IMR-90 (cell line): ENCODE data around the gene TMPRSS3. TPM values are rescaled to one million over a fixed set of nuclear protein-coding genes. Genes with fewer than 3 reads are reported as not detected.

Experiments
- ATAC-seq: fragments of 200-7000 bp; cut with Tn5 transposase; 2 replicates; pipeline ENCODE4 v1.9.1; 2020; ENCODE audit warnings: low read depth, mild to moderate bottlenecking, moderate library complexity
- BruUV-seq: library from RNA; stranded (reverse); fragments of 400-500 nt; replicated peaks from 2 replicates; lab custom pipeline; 2021; lab: Mats Ljungman, UMichigan
- CTCF ChIA-PET: fragments of 300-600 bp; formaldehyde crosslinking; extraction: SDS; loops from one replicate; lab custom pipeline; 2021; ENCODE audit warnings: antibody characterized with exemption; lab: Yijun Ruan, JAX
- POLR2A ChIA-PET: fragments of 300-600 bp; sonication (Branson Sonifier 250); formaldehyde crosslinking; loops from one replicate; lab custom pipeline; 2022; ENCODE audit warnings: antibody characterized with exemption; ENCODE audit not compliant: unreplicated experiment; lab: Charles Lee
- DNase-seq: peaks from one replicate; pipeline ENCODE4 v3.0.0; 2013
- H2AFZ ChIP-seq: replicated peaks from 2 replicates; pipeline ENCODE3; 2013; ENCODE audit warnings: low read length, mild to moderate bottlenecking; ENCODE audit not compliant: poor library complexity
- H2AK5ac ChIP-seq: 2 replicates; pipeline ENCODE4 v1.6.1; 2013; ENCODE audit warnings: low read depth, low read length, inconsistent platforms
- H2AK9ac ChIP-seq: replicated peaks from 2 replicates; pipeline ENCODE3; 2013; ENCODE audit warnings: mild to moderate bottlenecking, low read depth, low read length, moderate library complexity; ENCODE audit not compliant: poor library complexity
- H2BK120ac ChIP-seq: 2 replicates; pipeline ENCODE4 v1.6.1; 2013; ENCODE audit warnings: low read depth, low read length, inconsistent platforms
- H2BK15ac ChIP-seq: 3 replicates; pipeline ENCODE4 v1.6.1; 2013; ENCODE audit warnings: low read depth, low read length, inconsistent platforms
- H2BK20ac ChIP-seq: 2 replicates; pipeline ENCODE4 v1.6.1; 2013; ENCODE audit warnings: low read depth, mild to moderate bottlenecking, inconsistent platforms, low read length, moderate library complexity
- H2BK5ac ChIP-seq: 2 replicates; pipeline ENCODE4 v1.6.1; 2013; ENCODE audit warnings: mild to moderate bottlenecking, low read depth, low read length, inconsistent platforms; ENCODE audit not compliant: poor library complexity, severe bottlenecking
- H3K14ac ChIP-seq: replicated peaks from 2 replicates; pipeline ENCODE4 v1.6.1; 2013; ENCODE audit warnings: low read depth, low read length, inconsistent platforms
- H3K18ac ChIP-seq: 2 replicates; pipeline ENCODE4 v1.6.1; 2013; ENCODE audit warnings: low read depth, low read length, control low read depth
- H3K23ac ChIP-seq: 2 replicates; pipeline ENCODE4 v1.6.1; 2013; ENCODE audit warnings: low read depth, low read length, inconsistent platforms
- H3K27ac ChIP-seq: 2 replicates; pipeline ENCODE4 v1.5.1; 2013; ENCODE audit warnings: mild to moderate bottlenecking, control low read depth, low read length; ENCODE audit not compliant: insufficient read depth
- H3K27me3 ChIP-seq: 2 replicates; pipeline ENCODE4 v1.6.1; 2013; ENCODE audit warnings: low read length; ENCODE audit not compliant: control insufficient read depth, insufficient read depth
- H3K36me3 ChIP-seq: 2 replicates; pipeline ENCODE4 v1.6.1; 2013; ENCODE audit warnings: low read length, mixed read lengths; ENCODE audit not compliant: control insufficient read depth, insufficient read depth
- H3K4ac ChIP-seq: 2 replicates; pipeline ENCODE4 v1.6.1; 2013; ENCODE audit warnings: low read depth, low read length, inconsistent platforms
- H3K4me1 ChIP-seq: 2 replicates; pipeline ENCODE4 v1.6.1; 2013; ENCODE audit warnings: low read length, mixed read lengths; ENCODE audit not compliant: control insufficient read depth, insufficient read depth
- H3K4me2 ChIP-seq: 2 replicates; pipeline ENCODE4 v1.6.1; 2013; ENCODE audit warnings: low read depth, mild to moderate bottlenecking, control low read depth, low read length, moderate library complexity
- H3K4me3 ChIP-seq: 2 replicates; pipeline ENCODE4 v1.5.1; 2013; ENCODE audit warnings: low read depth, mild to moderate bottlenecking, control low read depth, low read length, moderate library complexity; ENCODE audit not compliant: insufficient read depth
- H3K56ac ChIP-seq: 2 replicates; pipeline ENCODE4 v1.6.1; 2013; ENCODE audit warnings: low read length, inconsistent platforms; ENCODE audit not compliant: insufficient read depth; ENCODE audit errors: extremely low read depth
- H3K79me1 ChIP-seq, 2 experiments: 2 replicates each; pipeline ENCODE4 v1.6.1; 2013; ENCODE audit warnings: low read length in 2 of 2, inconsistent platforms in 1 of 2, low read depth in 1 of 2
- H3K9ac ChIP-seq: 2 replicates; pipeline ENCODE4 v1.6.1; 2013; ENCODE audit warnings: low read depth, low read length, control low read depth
- H3K9me1 ChIP-seq: 2 replicates; pipeline ENCODE4 v1.6.1; 2013; ENCODE audit warnings: low read length, inconsistent platforms; ENCODE audit not compliant: insufficient read depth
- H3K9me3 ChIP-seq: 2 replicates; pipeline ENCODE4 v1.6.1; 2013; ENCODE audit warnings: low read length; ENCODE audit not compliant: control insufficient read depth, insufficient read depth
- H4K20me1 ChIP-seq: 2 replicates; pipeline ENCODE4 v1.6.1; 2013; ENCODE audit warnings: low read length, inconsistent platforms; ENCODE audit not compliant: insufficient read depth
- H4K5ac ChIP-seq: 2 replicates; pipeline ENCODE4 v1.6.1; 2013; ENCODE audit warnings: mild to moderate bottlenecking, low read depth, low read length, control low read depth
- H4K8ac ChIP-seq, 2 experiments: 2 replicates each; pipeline ENCODE4 v1.6.1; 2013; ENCODE audit warnings: low read depth in 2 of 2, low read length in 2 of 2, control low read depth in 1 of 2, inconsistent platforms in 1 of 2
- H4K91ac ChIP-seq: 2 replicates; pipeline ENCODE4 v1.6.1; 2013; ENCODE audit warnings: low read depth, low read length, inconsistent platforms; ENCODE audit not compliant: insufficient read depth
- BHLHE40 ChIP-seq: fragments of 150-350 bp; IDR thresholded peaks from 2 replicates; pipeline ENCODE4 v1.6.1; 2016; ENCODE audit warnings: mild to moderate bottlenecking, low read depth, low read length
- CEBPB ChIP-seq: IDR thresholded peaks from 2 replicates; pipeline ENCODE4 v1.6.1; 2012; ENCODE audit warnings: low read depth, low read length, improper control_type of control experiment
- CHD1 ChIP-seq: IDR thresholded peaks from 2 replicates; pipeline ENCODE4 v1.6.1; 2012; ENCODE audit warnings: low read depth, low read length, improper control_type of control experiment
- CTCF ChIP-seq: conservative IDR thresholded peaks from 2 replicates; pipeline ENCODE4 v1.5.1; 2012; ENCODE audit warnings: mild to moderate bottlenecking, low read depth, low read length, improper control_type of control experiment
- ELK1 ChIP-seq: fragments of 150-350 bp; IDR thresholded peaks from 2 replicates; pipeline ENCODE4 v1.6.1; 2016; ENCODE audit warnings: low read depth, mild to moderate bottlenecking, low read length, moderate library complexity, borderline replicate concordance
- FOS ChIP-seq: fragments of 150-350 bp; IDR thresholded peaks from 2 replicates; pipeline ENCODE4 v1.6.1; 2016; ENCODE audit warnings: low read depth, low read length
- MAFK ChIP-seq: IDR thresholded peaks from 2 replicates; pipeline ENCODE4 v1.6.1; 2012; ENCODE audit warnings: low read depth, low read length, improper control_type of control experiment
- MAZ ChIP-seq: IDR thresholded peaks from 2 replicates; pipeline ENCODE4 v1.6.1; 2012; ENCODE audit warnings: low read depth, mild to moderate bottlenecking, low read length, improper control_type of control experiment, moderate library complexity, borderline replicate concordance
- MXI1 ChIP-seq: IDR thresholded peaks from 2 replicates; pipeline ENCODE4 v1.6.1; 2012; ENCODE audit warnings: low read depth, mild to moderate bottlenecking, low read length, moderate library complexity, borderline replicate concordance
- NFE2L2 ChIP-seq: fragments of 150-350 bp; IDR thresholded peaks from 2 replicates; pipeline ENCODE4 v1.6.1; 2016; ENCODE audit warnings: low read depth, mild to moderate bottlenecking, low read length
- POLR2A ChIP-seq: IDR thresholded peaks from 2 replicates; pipeline ENCODE4 v1.6.1; 2012; ENCODE audit warnings: mild to moderate bottlenecking, low read depth, low read length
- RAD21 ChIP-seq: IDR thresholded peaks from 2 replicates; pipeline ENCODE4 v1.6.1; 2012; ENCODE audit warnings: low read length, improper control_type of control experiment
- RCOR1 ChIP-seq: IDR thresholded peaks from 2 replicates; pipeline ENCODE4 v1.6.1; 2012; ENCODE audit warnings: mild to moderate bottlenecking, low read length, improper control_type of control experiment; ENCODE audit not compliant: insufficient replicate concordance
- RFX5 ChIP-seq: IDR thresholded peaks from 2 replicates; pipeline ENCODE4 v1.8.0; 2012; ENCODE audit warnings: low read depth, mild to moderate bottlenecking, low read length, moderate library complexity
- SMC3 ChIP-seq: fragments of 150-350 bp; IDR thresholded peaks from 2 replicates; pipeline ENCODE4 v1.6.1; 2016; ENCODE audit warnings: low read depth, mild to moderate bottlenecking, antibody characterized with exemption, low read length, moderate library complexity
- USF2 ChIP-seq: fragments of 150-350 bp; IDR thresholded peaks from 2 replicates; pipeline ENCODE4 v1.6.1; 2017; ENCODE audit warnings: mild to moderate bottlenecking, antibody characterized with exemption, low read length, low read depth
- WGBS, 2 experiments: methylation state at CpG; one replicate each; pipeline versions ENCODE4 v1.1.5 to v1.1.7; 2013; ENCODE audit warnings: missing lambda C conversion rate in 2 of 2; ENCODE audit not compliant: insufficient read length in 1 of 2; ENCODE audit errors: extremely low coverage in 2 of 2; 5-methylcytosine and 5-hydroxymethylcytosine counted together
- dilution Hi-C: fragments of 300-500 bp; cut with HindIII; formaldehyde crosslinking; loops from one replicate; pipeline ENCODE4 v1.14.3; 2018; ENCODE audit warnings: low sequenced_read_pairs; ENCODE audit not compliant: unreplicated experiment
- in situ Hi-C: fragments of 300-500 bp; cut with MboI; formaldehyde crosslinking; loops from 3 replicates; pipeline ENCODE4 v1.14.3; 2019; ENCODE audit warnings: low sequenced_read_pairs, inconsistent platforms, mixed read lengths
- intact Hi-C: fragments of 100-400 bp; cut with micrococcal nuclease; formaldehyde crosslinking; loops from 2 replicates; pipeline ENCODE4 v1.10.0; 2022
- polyA plus RNA-seq, 3 experiments: library from polyadenylated mRNA; depleted of rRNA; stranded (reverse); fragments of >200 nt; gene quantifications; 2 replicates each; pipeline ENCODE4 v1.2.3, GENCODE V29; 2012; ENCODE audit warnings: low replicate concordance in 1 of 3
- total RNA-seq: library from RNA; depleted of rRNA; stranded (reverse); fragments of >200 nt; gene quantifications from 2 replicates; pipeline ENCODE4 v1.2.3, GENCODE V29; 2012

The TMPRSS3 gene
- total and polyA plus RNA-seq, 2 of the 4 experiments (the other 2 are of a cell fraction) = not detected

GRCh38 chr21:42398436-42399028 is 2.7 kb upstream of the TMPRSS3 start:
- Histone ChIP-seq H3K18ac (no peak overlapping the region), H2BK120ac (no peak overlapping the region), H2AFZ (no peak overlapping the region), H4K91ac (no peak overlapping the region), H3K9me3 (no peaks in the 10 kb centered on the region), H3K56ac (no peak overlapping the region), H2AK9ac (no peak overlapping the region), H2AK5ac (no peak overlapping the region), H4K5ac (no peak overlapping the region), H3K9ac (no peak overlapping the region), H3K36me3 (no peaks in the 10 kb centered on the region), H2BK20ac (no peak overlapping the region), H3K9me1 (no peaks in the 10 kb centered on the region), H3K4ac (no peak overlapping the region), H3K79me1 (no peaks in the 10 kb centered on the region), H3K4me3 (no peak overlapping the region), H3K14ac (no peak overlapping the region), H3K27ac (no peak overlapping the region), H3K4me1 (no peaks in the 10 kb centered on the region), H3K4me2 (no peak overlapping the region), H3K27me3 (peaks cover 12% of the 10 kb centered on the region), H2BK5ac (no peak overlapping the region), H4K8ac (no peak overlapping the region), H4K20me1 (no peaks in the 10 kb centered on the region), H3K23ac (no peak overlapping the region), H2BK15ac (no peak overlapping the region)
- TF ChIP-seq CEBPB = no peak
- no peak for TF ChIP-seq MAFK
- TF ChIP-seq RCOR1 = no peak
- TF ChIP-seq POLR2A = no peak
- TF ChIP-seq SMC3 = no peak
- no peak for TF ChIP-seq FOS
- no peak for TF ChIP-seq ELK1
- TF ChIP-seq USF2 = no peak
- TF ChIP-seq RFX5 = no peak
- TF ChIP-seq CTCF = no peak
- no peak for TF ChIP-seq BHLHE40
- TF ChIP-seq RAD21 = no peak
- TF ChIP-seq NFE2L2 = no peak
- no peak for TF ChIP-seq MAZ
- TF ChIP-seq MXI1 = no peak
- TF ChIP-seq CHD1 = no peak
- no peak for DNase-seq
- in situ Hi-C loops (no loop called here), intact Hi-C loops (no loop called here), dilution Hi-C loops (no loop called here)
- CTCF ChIA-PET = no interaction called here
- no TSS peak for BruUV-seq
- 0% methylated on average over 2 of the region's 12 CpGs; no CpG with 5 or more reads in 1 of the 2 experiments for WGBS, 2 experiments
- POLR2A ChIA-PET = no interaction called here
- ATAC-seq = no peak
